Fibroblast of the aortic adventitia (primary cell): ENCODE measurements around the gene UTS2R. TPM values are rescaled to one million over a fixed set of nuclear protein-coding genes. Genes with fewer than 3 reads are reported as not detected.
A peak's percentile ranks its signal among the peaks of the same experiment; 100 is the strongest.

Experiments
- DNase-seq: peaks from one replicate; pipeline ENCODE4 v3.0.0-alpha.2; 2010; ENCODE audit warnings: low read depth
- H3K4me3 ChIP-seq: 2 replicates; pipeline ENCODE4 v1.5.1; 2011; ENCODE audit warnings: low read depth, mild to moderate bottlenecking, control low read depth, low read length, moderate library complexity
- total RNA-seq: library from RNA; depleted of rRNA; stranded (reverse); fragments of >200 nt; gene quantifications from 2 replicates; pipeline ENCODE4 v1.2.3, GENCODE V29; 2012; ENCODE audit warnings: low replicate concordance
- TF ChIP-seq, protein P1 (sequence below): IDR thresholded peaks from 2 replicates; pipeline ENCODE4 v1.5.1; 2011; ENCODE audit warnings: mild to moderate bottlenecking, low read length, control low read depth, inconsistent platforms; ENCODE audit not compliant: insufficient read depth

UTS2R gene
- total RNA-seq = not detected in 2 replicates

DNA sequence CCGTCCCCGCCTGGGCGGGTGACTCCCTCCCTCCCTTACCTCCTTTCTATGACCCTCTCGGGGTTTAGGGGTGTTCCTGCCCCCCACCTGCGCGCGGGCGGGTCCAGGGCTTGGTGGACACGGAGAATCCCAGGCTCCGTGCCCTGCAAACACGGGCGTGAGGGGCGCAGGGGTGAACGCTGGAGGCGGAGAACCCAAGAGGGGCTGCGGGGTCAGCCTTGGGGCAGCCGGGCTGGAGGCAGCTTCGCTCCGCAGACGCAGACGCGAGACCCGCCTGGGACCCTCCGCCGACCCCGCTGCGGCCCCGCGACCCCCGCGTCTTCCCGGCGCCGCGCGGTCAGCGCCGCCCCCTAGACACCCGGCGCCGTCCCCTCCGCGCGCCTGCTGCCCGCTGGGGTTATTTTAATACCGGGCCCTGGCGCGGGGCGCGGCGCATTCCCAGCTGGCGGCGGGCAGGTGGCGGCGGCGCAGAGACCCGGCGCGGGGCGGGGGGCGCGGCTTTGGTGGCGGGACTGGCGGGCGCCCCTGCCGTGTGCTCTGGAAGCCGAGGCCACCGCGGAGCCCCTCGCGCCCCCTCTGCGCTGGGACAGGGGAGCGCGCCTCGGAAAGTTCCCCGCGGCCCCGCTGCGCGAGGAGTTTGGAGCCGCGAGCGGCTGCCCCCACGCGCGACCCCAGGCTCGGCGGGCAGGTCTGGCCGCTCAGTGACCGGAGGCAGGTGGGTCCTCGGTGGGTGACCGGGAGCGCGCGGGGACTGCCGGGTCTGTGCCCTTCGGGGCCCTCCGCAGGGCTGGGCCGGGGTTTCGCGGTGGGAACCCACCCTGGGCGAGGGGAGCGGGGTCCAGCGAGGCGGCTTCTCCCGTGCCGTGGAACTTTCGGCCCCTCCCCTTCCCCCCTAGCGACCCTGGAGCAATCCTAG, at the start of gene UTS2R:
Gene UTS2R, plus strand, starts transcription at position 433 of the 916 bp plus-strand sequence. CDS start 2,560 bp downstream, outside the sequence.
- H3K4me3 ChIP-seq = peak within 1 kb of the TSS; percentile 48
- TF ChIP-seq, protein P1, sequence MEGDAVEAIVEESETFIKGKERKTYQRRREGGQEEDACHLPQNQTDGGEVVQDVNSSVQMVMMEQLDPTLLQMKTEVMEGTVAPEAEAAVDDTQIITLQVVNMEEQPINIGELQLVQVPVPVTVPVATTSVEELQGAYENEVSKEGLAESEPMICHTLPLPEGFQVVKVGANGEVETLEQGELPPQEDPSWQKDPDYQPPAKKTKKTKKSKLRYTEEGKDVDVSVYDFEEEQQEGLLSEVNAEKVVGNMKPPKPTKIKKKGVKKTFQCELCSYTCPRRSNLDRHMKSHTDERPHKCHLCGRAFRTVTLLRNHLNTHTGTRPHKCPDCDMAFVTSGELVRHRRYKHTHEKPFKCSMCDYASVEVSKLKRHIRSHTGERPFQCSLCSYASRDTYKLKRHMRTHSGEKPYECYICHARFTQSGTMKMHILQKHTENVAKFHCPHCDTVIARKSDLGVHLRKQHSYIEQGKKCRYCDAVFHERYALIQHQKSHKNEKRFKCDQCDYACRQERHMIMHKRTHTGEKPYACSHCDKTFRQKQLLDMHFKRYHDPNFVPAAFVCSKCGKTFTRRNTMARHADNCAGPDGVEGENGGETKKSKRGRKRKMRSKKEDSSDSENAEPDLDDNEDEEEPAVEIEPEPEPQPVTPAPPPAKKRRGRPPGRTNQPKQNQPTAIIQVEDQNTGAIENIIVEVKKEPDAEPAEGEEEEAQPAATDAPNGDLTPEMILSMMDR = no peak
- no peak for DNase-seq

DNA sequence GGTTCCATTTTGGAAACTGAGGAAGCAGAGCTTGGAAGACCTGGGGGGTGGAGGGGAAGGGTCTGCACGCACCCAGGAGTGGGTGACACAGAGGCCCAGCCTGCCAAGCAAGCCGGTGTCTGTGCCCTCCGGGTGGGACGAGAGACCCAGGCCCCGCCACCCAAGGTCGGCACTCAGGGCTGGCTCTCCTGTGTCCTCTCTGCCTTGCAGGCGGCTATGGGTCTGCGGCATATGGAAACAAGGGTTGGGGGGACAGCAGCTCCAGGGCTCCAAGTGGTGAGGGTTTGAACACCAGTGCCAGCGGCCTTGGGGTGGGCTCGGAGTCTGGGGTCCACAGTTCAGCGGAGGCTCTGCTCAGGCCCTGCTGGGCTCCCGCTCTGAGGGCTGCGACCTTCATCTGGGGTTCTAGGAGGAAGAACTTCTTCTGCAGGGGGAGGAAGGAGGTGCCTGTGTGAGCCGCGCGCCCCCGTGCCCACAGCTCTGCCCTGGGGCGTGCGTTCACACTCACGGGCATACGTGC, 49.6 kb upstream of the UTS2R start:
- TF ChIP-seq, protein P1 = no peak
- H3K4me3 ChIP-seq = no peak overlapping the region
- DNase-seq = no peak

DNA sequence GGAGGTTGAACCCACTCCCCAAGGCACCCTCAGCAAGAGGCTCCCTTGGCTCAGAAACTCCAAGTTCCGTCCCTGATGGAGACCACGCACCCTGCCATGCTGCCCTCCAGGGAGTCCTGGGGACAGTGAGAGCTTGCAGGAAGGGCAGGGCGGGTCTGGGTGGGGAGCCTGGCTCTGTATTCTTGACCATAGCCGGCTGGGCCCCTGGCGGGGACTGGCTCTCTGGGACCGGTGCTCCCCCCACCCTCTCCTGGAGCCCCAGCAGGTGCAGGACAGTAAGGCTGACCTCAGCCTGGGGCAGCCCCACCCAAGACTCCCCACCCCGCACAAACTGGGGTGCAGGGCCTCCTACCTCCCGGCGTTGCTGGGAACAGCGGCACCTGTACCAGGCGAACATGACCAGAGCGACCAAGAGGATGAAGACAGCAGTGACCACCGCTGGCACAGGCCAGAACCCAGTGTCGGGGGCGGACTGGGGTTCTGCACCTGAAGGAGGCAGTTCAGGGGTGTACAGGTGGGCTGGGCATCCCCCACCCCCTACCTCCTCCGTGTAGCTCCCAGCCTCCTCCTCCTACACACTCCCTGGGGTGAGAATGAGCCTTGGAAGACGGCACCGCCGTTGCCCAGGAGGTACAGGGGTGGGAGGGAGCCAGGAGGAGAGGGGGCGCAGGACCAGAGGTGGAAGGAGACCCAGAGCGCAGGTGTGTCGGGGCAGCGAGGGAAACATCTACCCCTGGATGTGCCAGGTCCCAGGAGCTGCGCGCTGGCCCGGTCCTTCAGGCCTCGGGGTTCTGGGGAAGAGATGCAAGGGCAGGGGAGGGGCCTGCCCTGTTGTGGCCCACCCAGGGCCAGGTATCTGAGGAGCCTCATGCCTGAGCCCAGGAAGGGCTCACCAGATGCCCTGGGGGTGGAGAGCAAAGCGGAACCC, 48.8 kb upstream of the UTS2R start:
- DNase-seq = no peak
- H3K4me3 ChIP-seq = no peak overlapping the region
- TF ChIP-seq, protein P1 = no peak

DNA sequence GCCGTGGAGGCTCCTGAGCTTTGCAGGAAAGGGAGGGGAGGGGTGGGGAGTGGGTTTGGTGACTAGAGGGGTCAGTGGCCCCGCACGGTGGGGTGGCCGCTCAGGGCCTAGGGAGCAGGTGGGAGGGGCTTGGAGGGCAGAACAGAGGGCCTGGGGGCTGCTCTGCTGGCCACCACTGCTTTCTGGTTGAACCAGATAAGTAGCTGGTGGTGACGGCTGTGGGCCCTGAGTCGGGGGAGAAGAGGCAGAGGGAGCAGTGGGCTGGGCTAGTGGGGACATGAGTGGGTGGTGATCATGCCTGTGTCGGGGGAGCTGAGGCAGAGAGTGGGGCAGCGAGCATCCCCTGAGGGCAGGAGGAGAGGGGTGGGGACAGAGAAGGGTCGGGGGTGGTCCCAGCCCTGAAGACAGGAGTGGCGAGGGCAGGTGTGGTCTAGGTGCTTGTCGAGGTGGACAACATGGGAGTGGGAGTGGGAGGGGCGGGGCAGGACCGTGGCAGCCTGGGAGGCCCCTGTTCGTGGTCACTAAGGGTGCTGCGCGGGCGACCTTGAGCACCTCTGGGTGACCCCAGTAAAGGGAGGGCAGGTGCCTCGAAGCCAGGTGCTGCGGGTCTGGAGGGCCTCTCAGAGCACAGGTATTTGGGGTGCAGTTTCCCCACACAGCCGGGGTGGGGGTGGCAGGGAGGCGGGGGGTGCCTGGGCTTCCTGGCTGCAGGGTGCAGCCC, 47.9 kb upstream of the UTS2R start:
- DNase-seq = no peak
- TF ChIP-seq, protein P1 = no peak
- no peak overlapping the region for H3K4me3 ChIP-seq

DNA sequence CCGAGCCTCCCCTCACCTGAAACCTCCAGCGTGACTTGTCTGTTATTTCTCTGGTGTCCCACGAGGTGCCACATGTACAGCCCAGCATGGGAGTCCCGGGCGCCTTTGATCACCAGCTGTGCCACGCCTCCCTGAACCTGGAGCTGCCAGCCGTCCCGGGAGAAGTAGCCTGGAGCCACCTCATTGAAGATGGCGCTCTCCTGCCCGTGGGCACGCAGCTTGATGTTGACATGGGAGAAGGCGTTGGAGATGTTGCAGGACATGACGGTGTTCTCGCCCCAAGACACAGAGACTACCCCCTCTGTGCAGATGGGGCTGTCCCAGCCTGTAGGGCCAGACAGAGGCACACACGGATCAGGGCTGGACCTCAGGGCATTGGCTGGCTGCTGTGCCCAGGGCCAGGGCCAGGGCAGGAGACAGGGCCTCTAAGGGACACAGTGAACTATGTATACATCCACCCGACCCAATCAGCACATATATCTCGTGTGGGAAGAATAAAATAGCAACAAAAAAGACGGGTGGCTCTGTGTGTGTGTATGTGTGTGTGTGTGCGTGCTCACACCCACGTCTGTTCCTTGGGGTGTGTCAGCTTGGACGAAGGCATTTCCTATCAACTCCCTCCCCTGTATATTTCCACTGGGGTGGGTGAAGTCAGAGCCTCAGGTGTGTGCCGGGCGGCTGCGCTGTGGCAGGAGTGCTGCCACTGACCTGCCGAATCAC, 46.8 kb upstream of the UTS2R start:
- TF ChIP-seq, protein P1 = no peak
- DNase-seq = no peak
- H3K4me3 ChIP-seq = no peak overlapping the region
